ENCODE data around the gene FYB2. TPM values are rescaled to one million over a fixed set of nuclear protein-coding genes. Genes with fewer than 3 reads are reported as not detected.

FYB2 gene
- total and polyA plus RNA-seq, 8 donors, result 0.31 to 2.2 (median 0.75) TPM; not detected in 3

GRCh38 chr1:56709995-56710394, 109.2 kb downstream of the FYB2 start:
- no peaks in the 10 kb centered on the region for H3K9me3 ChIP-seq
- WGBS, 5 donors, result 59 to 73% (median 71%) methylated on average over 2 of the region's 2 CpGs
- peaks cover 0 to 27% (median 16%) of the 10 kb centered on the region in 4 donors for H3K36me3 ChIP-seq
- TF ChIP-seq EP300 (IDR thresholded peaks at IDR 0.05) (no peak), POLR2AphosphoS5 (IDR thresholded peaks at IDR 0.05) (no peak)
- H3K4me1 ChIP-seq, result no peaks in the 10 kb centered on the region
- no peaks in the 10 kb centered on the region for H3K27me3 ChIP-seq
- intact Hi-C loops (cut with DNase I; ENCODE audit: low total_unique reads), result no loop called here
- DNase-seq, result no peak
- H3K27ac ChIP-seq, result no peak overlapping the region
- no peak overlapping the region for H3K4me3 ChIP-seq

GRCh38 chr1:56709269-56709880, 109.8 kb downstream of the FYB2 start:
- peak in 1 of 2 donors; percentile 74 for DNase-seq
- H3K36me3 ChIP-seq, result peaks cover 0 to 33% (median 17%) of the 10 kb centered on the region in 4 donors
- intact Hi-C loops (cut with DNase I; ENCODE audit: low total_unique reads), result no loop called here
- no peaks in the 10 kb centered on the region for H3K9me3 ChIP-seq
- no peaks in the 10 kb centered on the region for H3K27me3 ChIP-seq
- TF ChIP-seq EP300 (IDR thresholded peaks at IDR 0.05), result no peak
- TF ChIP-seq POLR2AphosphoS5 (IDR thresholded peaks at IDR 0.05), result no peak
- peak in 5 of 7 experiments; percentile 6 to 62 (median 55) for TF ChIP-seq CTCF (IDR thresholded peaks at IDR 0.05)
- no peak overlapping the region for H3K27ac ChIP-seq
- no peak overlapping the region for H3K4me3 ChIP-seq
- H3K4me1 ChIP-seq, result no peaks in the 10 kb centered on the region
- WGBS, 5 donors, result 1 to 14% (median 9%) methylated on average over 2 of the region's 2 CpGs

- no peak for DNase-seq
- Histone ChIP-seq H3K36me3 (peaks cover 0 to 53% (median 26%) of the 10 kb centered on the region in 4 donors), H3K4me1 (no peaks in the 10 kb centered on the region), H3K9me3 (peaks cover 0 to 8% (median 2%) of the 10 kb centered on the region in 4 donors), H3K27ac (no peak overlapping the region), H3K27me3 (no peaks in the 10 kb centered on the region), H3K4me3 (no peak overlapping the region)
- WGBS, 5 donors, result 81 to 91% (median 84%) methylated on average over 4 of the region's 4 CpGs
- intact Hi-C loops (cut with DNase I; ENCODE audit: low total_unique reads), result no loop called here
- TF ChIP-seq CTCF (IDR thresholded peaks at IDR 0.05), result no peak
- TF ChIP-seq EP300 (IDR thresholded peaks at IDR 0.05), result no peak
- TF ChIP-seq POLR2AphosphoS5 (IDR thresholded peaks at IDR 0.05), result no peak
- no peak for TF ChIP-seq POLR2A (IDR thresholded peaks at IDR 0.05)
These were observed 111.8 kb downstream of the FYB2 start for GRCh38 chr1:56707379-56707778.

- H3K4me3 ChIP-seq, result no peak overlapping the region
- H3K36me3 ChIP-seq, result peaks cover 0 to 67% (median 39%) of the 10 kb centered on the region in 4 donors
- DNase-seq, result no peak
- intact Hi-C loops (cut with DNase I; ENCODE audit: low total_unique reads), result no loop called here
- no peak overlapping the region for H3K27ac ChIP-seq
- no peaks in the 10 kb centered on the region for H3K4me1 ChIP-seq
- TF ChIP-seq EP300 (IDR thresholded peaks at IDR 0.05) (no peak), POLR2A (IDR thresholded peaks at IDR 0.05) (no peak), CTCF (IDR thresholded peaks at IDR 0.05) (no peak), POLR2AphosphoS5 (IDR thresholded peaks at IDR 0.05) (no peak)
- WGBS, 5 donors, result 76 to 94% (median 88%) methylated on average over 1 of the region's 1 CpG
- peaks cover 0 to 22% (median 9%) of the 10 kb centered on the region in 4 donors for H3K9me3 ChIP-seq
- H3K27me3 ChIP-seq, result no peaks in the 10 kb centered on the region
These were observed 115.5 kb downstream of the FYB2 start for GRCh38 chr1:56703747-56704146.

- no peak for DNase-seq
- TF ChIP-seq EP300 (IDR thresholded peaks at IDR 0.05), result no peak
- no peak for TF ChIP-seq CTCF (IDR thresholded peaks at IDR 0.05)
- no peak for TF ChIP-seq POLR2A (IDR thresholded peaks at IDR 0.05)
- no peak for TF ChIP-seq POLR2AphosphoS5 (IDR thresholded peaks at IDR 0.05)
- Histone ChIP-seq H3K4me1 (no peaks in the 10 kb centered on the region), H3K9me3 (peaks cover 0 to 13% (median 6%) of the 10 kb centered on the region in 4 donors), H3K36me3 (peaks cover 0 to 31% (median 14%) of the 10 kb centered on the region in 4 donors), H3K27ac (no peak overlapping the region), H3K4me3 (no peak overlapping the region), H3K27me3 (no peaks in the 10 kb centered on the region)
- WGBS, 5 donors, result 78 to 81% (median 81%) methylated on average over 3 of the region's 3 CpGs
- intact Hi-C loops (cut with DNase I; ENCODE audit: low total_unique reads), result no loop called here
These were observed 122.5 kb downstream of the FYB2 start for GRCh38 chr1:56696663-56697062.
